Measurements from ENCODE around the gene POGLUT3. TPM values are rescaled to one million over a fixed set of nuclear protein-coding genes. Genes with fewer than 3 reads are reported as not detected.

POGLUT3 gene
- total and polyA plus RNA-seq, 2 of the 8 experiments (the other 6 are each of a cell fraction or from before 2014, with no cell fraction given), result 4.7 to 17.4 TPM

DNA sequence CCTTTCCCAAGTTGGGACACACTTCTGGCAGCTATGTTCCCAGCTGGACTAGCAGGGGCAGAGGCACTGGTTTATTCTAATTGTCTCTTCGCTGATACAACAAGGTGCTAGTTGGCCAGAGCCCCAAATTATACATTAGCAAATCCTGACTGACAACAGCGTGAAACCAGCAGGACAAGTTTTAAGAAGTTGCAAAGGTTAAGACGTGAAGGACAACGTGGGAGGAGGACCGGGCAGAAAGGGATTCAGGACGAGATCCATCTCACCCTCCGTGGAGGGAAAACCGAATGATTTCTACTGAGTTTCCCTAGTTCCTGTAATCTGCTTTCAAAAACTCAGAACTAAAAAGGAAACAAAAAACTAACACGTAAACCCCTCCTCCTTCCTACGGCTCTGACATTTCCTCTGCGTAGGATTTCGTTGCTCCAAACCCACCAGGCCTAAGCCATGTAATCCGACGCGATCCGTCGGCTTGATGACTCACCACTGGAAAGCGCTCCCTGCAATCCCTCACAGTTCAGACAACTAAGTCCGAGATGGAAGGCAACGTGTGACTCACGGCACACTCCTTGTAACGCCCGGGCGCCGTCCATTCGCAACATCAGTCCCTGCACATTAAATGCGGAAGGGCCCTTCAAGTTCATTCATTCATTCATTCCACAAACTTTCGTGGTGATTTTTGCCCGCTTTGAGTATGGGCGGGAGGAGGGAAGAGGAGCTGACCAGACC, 703 bp downstream of the POGLUT3 start (continued):
- TF ChIP-seq, protein P1, sequence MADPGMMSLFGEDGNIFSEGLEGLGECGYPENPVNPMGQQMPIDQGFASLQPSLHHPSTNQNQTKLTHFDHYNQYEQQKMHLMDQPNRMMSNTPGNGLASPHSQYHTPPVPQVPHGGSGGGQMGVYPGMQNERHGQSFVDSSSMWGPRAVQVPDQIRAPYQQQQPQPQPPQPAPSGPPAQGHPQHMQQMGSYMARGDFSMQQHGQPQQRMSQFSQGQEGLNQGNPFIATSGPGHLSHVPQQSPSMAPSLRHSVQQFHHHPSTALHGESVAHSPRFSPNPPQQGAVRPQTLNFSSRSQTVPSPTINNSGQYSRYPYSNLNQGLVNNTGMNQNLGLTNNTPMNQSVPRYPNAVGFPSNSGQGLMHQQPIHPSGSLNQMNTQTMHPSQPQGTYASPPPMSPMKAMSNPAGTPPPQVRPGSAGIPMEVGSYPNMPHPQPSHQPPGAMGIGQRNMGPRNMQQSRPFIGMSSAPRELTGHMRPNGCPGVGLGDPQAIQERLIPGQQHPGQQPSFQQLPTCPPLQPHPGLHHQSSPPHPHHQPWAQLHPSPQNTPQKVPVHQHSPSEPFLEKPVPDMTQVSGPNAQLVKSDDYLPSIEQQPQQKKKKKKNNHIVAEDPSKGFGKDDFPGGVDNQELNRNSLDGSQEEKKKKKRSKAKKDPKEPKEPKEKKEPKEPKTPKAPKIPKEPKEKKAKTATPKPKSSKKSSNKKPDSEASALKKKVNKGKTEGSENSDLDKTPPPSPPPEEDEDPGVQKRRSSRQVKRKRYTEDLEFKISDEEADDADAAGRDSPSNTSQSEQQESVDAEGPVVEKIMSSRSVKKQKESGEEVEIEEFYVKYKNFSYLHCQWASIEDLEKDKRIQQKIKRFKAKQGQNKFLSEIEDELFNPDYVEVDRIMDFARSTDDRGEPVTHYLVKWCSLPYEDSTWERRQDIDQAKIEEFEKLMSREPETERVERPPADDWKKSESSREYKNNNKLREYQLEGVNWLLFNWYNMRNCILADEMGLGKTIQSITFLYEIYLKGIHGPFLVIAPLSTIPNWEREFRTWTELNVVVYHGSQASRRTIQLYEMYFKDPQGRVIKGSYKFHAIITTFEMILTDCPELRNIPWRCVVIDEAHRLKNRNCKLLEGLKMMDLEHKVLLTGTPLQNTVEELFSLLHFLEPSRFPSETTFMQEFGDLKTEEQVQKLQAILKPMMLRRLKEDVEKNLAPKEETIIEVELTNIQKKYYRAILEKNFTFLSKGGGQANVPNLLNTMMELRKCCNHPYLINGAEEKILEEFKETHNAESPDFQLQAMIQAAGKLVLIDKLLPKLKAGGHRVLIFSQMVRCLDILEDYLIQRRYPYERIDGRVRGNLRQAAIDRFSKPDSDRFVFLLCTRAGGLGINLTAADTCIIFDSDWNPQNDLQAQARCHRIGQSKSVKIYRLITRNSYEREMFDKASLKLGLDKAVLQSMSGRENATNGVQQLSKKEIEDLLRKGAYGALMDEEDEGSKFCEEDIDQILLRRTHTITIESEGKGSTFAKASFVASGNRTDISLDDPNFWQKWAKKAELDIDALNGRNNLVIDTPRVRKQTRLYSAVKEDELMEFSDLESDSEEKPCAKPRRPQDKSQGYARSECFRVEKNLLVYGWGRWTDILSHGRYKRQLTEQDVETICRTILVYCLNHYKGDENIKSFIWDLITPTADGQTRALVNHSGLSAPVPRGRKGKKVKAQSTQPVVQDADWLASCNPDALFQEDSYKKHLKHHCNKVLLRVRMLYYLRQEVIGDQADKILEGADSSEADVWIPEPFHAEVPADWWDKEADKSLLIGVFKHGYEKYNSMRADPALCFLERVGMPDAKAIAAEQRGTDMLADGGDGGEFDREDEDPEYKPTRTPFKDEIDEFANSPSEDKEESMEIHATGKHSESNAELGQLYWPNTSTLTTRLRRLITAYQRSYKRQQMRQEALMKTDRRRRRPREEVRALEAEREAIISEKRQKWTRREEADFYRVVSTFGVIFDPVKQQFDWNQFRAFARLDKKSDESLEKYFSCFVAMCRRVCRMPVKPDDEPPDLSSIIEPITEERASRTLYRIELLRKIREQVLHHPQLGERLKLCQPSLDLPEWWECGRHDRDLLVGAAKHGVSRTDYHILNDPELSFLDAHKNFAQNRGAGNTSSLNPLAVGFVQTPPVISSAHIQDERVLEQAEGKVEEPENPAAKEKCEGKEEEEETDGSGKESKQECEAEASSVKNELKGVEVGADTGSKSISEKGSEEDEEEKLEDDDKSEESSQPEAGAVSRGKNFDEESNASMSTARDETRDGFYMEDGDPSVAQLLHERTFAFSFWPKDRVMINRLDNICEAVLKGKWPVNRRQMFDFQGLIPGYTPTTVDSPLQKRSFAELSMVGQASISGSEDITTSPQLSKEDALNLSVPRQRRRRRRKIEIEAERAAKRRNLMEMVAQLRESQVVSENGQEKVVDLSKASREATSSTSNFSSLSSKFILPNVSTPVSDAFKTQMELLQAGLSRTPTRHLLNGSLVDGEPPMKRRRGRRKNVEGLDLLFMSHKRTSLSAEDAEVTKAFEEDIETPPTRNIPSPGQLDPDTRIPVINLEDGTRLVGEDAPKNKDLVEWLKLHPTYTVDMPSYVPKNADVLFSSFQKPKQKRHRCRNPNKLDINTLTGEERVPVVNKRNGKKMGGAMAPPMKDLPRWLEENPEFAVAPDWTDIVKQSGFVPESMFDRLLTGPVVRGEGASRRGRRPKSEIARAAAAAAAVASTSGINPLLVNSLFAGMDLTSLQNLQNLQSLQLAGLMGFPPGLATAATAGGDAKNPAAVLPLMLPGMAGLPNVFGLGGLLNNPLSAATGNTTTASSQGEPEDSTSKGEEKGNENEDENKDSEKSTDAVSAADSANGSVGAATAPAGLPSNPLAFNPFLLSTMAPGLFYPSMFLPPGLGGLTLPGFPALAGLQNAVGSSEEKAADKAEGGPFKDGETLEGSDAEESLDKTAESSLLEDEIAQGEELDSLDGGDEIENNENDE (IDR thresholded peaks at IDR 0.05; ENCODE audit: insufficient replicate concordance, low read length), result no peak
- TF ChIP-seq FOSL1 (IDR thresholded peaks at IDR 0.05; ENCODE audit: insufficient read depth, low read depth, low read length) (no peak), RNF2 (IDR thresholded peaks at IDR 0.05; ENCODE audit: borderline replicate concordance, low read depth, low read length, missing control alignments, poor library complexity, severe bottlenecking) (no peak), ASH2L (IDR thresholded peaks at IDR 0.05; ENCODE audit: low read length) (peak; percentile 93), MAFK (IDR thresholded peaks at IDR 0.05; ENCODE audit: low read depth, low read length) (no peak), SP2 (IDR thresholded peaks at IDR 0.05; ENCODE audit: low read length) (no peak)
- TF ChIP-seq, protein P2, sequence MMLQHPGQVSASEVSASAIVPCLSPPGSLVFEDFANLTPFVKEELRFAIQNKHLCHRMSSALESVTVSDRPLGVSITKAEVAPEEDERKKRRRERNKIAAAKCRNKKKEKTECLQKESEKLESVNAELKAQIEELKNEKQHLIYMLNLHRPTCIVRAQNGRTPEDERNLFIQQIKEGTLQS (IDR thresholded peaks at IDR 0.05; ENCODE audit: insufficient read depth, low read depth, low read length), result 0 out of 2 replicates have a peak, but pooled peaks have one; percentile 47
- TF ChIP-seq, protein P3, sequence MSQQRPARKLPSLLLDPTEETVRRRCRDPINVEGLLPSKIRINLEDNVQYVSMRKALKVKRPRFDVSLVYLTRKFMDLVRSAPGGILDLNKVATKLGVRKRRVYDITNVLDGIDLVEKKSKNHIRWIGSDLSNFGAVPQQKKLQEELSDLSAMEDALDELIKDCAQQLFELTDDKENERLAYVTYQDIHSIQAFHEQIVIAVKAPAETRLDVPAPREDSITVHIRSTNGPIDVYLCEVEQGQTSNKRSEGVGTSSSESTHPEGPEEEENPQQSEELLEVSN (IDR thresholded peaks at IDR 0.05), result peak; percentile 69
